BE2C (cell line): ENCODE results near the gene PNLIPRP3.

Experiments
- DNase-seq: peaks from one replicate; pipeline ENCODE4 v3.0.0-alpha.2; 2020
- H3K27me3 ChIP-seq: fragments of 250-450 bp; sonication (Bioruptor Pico); 2 replicates; pipeline ENCODE4 v1.5.1; 2020; ENCODE audit warnings: mild to moderate bottlenecking
- H3K36me3 ChIP-seq: fragments of 250-450 bp; sonication (Bioruptor Pico); 2 replicates; pipeline ENCODE4 v1.5.1; 2020; ENCODE audit warnings: mild to moderate bottlenecking
- H3K4me1 ChIP-seq: fragments of 250-450 bp; sonication (Bioruptor Pico); 2 replicates; pipeline ENCODE4 v1.5.1; 2020
- H3K4me3 ChIP-seq: 2 replicates; pipeline ENCODE4 v1.5.1; 2011; ENCODE audit warnings: low read depth, low read length
- H3K9me3 ChIP-seq: fragments of 250-450 bp; sonication (Bioruptor Pico); 2 replicates; pipeline ENCODE4 v1.5.1; 2020
- CTCF ChIP-seq: IDR thresholded peaks from 2 replicates; pipeline ENCODE4 v1.5.1; 2012; ENCODE audit warnings: mild to moderate bottlenecking, low read depth, low read length

The PNLIPRP3 gene

GRCh38 chr10:116486770-116487448 is 59.3 kb downstream of the PNLIPRP3 start:
- H3K9me3 ChIP-seq: no peaks in the 10 kb centered on the region
- no peaks in the 10 kb centered on the region for H3K4me1 ChIP-seq
- H3K27me3 ChIP-seq: no peaks in the 10 kb centered on the region
- DNase-seq: no peak
- no peak for TF ChIP-seq CTCF
- no peaks in the 10 kb centered on the region for H3K36me3 ChIP-seq
- H3K4me3 ChIP-seq: no peak overlapping the region

- H3K4me1 ChIP-seq: no peaks in the 10 kb centered on the region
- no peaks in the 10 kb centered on the region for H3K9me3 ChIP-seq
- no peak for TF ChIP-seq CTCF
- H3K36me3 ChIP-seq: no peaks in the 10 kb centered on the region
- DNase-seq: no peak
- H3K27me3 ChIP-seq: no peaks in the 10 kb centered on the region
- H3K4me3 ChIP-seq: no peak overlapping the region
Observed at GRCh38 chr10:116487522-116488430, 60.1 kb downstream of the PNLIPRP3 start.

GRCh38 chr10:116489460-116489859 is 61.8 kb downstream of the PNLIPRP3 start:
- Histone ChIP-seq H3K36me3 (no peaks in the 10 kb centered on the region), H3K4me1 (no peaks in the 10 kb centered on the region), H3K9me3 (no peaks in the 10 kb centered on the region), H3K27me3 (no peaks in the 10 kb centered on the region), H3K4me3 (no peak overlapping the region)
- DNase-seq: no peak
- no peak for TF ChIP-seq CTCF

- Histone ChIP-seq H3K4me3 (no peak overlapping the region), H3K27me3 (no peaks in the 10 kb centered on the region), H3K9me3 (no peaks in the 10 kb centered on the region), H3K4me1 (no peaks in the 10 kb centered on the region), H3K36me3 (no peaks in the 10 kb centered on the region)
- no peak for DNase-seq
- peak; percentile 56 for TF ChIP-seq CTCF
Observed at GRCh38 chr10:116490028-116490662, 62.5 kb downstream of the PNLIPRP3 start.

- no peak for TF ChIP-seq CTCF
- Histone ChIP-seq H3K4me3 (no peak overlapping the region), H3K36me3 (no peaks in the 10 kb centered on the region)
Observed at GRCh38 chr10:116504786-116505185, 77.1 kb downstream of the PNLIPRP3 start.

More at GRCh38 chr10:116504786-116505185, 77.1 kb downstream of the PNLIPRP3 start:
- H3K27me3 ChIP-seq: no peaks in the 10 kb centered on the region
- no peak for DNase-seq
- no peaks in the 10 kb centered on the region for H3K4me1 ChIP-seq
- no peaks in the 10 kb centered on the region for H3K9me3 ChIP-seq
